Measurements from ENCODE around the gene TAPBPL.

- TF ChIP-seq ZFP3 (CRISPR knock-in tag; IDR thresholded peaks at IDR 0.05) (no peak), ESRRG (CRISPR knock-in tag; IDR thresholded peaks at IDR 0.05) (no peak), BACH2 (CRISPR knock-in tag; IDR thresholded peaks at IDR 0.05; ENCODE audit: borderline replicate concordance) (no peak), ISL1 (CRISPR knock-in tag; IDR thresholded peaks at IDR 0.05) (no peak), PPARA (CRISPR knock-in tag; IDR thresholded peaks at IDR 0.05; ENCODE audit: borderline replicate concordance) (no peak), PATZ1 (CRISPR knock-in tag; IDR thresholded peaks at IDR 0.05; ENCODE audit: borderline replicate concordance) (no peak), OSR1 (CRISPR knock-in tag; IDR thresholded peaks at IDR 0.05) (no peak), TSHZ2 (CRISPR knock-in tag; IDR thresholded peaks at IDR 0.05) (no peak)
Observed at GRCh38 chr12:6457220-6457945, 5.5 kb downstream of the TAPBPL start.
